Pancreas (tissue), 10 donors: ENCODE measurements around the gene GLYR1. TPM values are rescaled to one million over a fixed set of nuclear protein-coding genes. Genes with fewer than 3 reads are reported as not detected.

Experiments used
- ATAC-seq, 4 donors: fragments of 200-7000 bp; cut with Tn5 transposase; one replicate each; pipeline versions ENCODE4 v1.8.0 to v1.9.1; 2020; ENCODE audit warnings: mild to moderate bottlenecking in 4 of 4, moderate library complexity in 4 of 4
- DNase-seq, 6 donors: peaks; one replicate each; pipeline ENCODE4 v3.0.0-alpha.2; 2020
- FAIRE-seq: peaks from 2 replicates; lab custom pipeline; 2012; peaks lifted over from hg19 to GRCh38; lab: Jason Lieb, UNC
- H3K27ac ChIP-seq, 4 donors: fragments of 200-600 bp; sonication (generic); 1 replicate in 3 of 4; 2 replicates in 1 of 4; pipeline versions ENCODE4 v1.5.0 to v1.8.0; 2020
- H3K27me3 ChIP-seq, 4 donors: fragments of 200-600 bp; one replicate each; pipeline ENCODE4 v1.8.0; 2021
- H3K36me3 ChIP-seq, 3 donors: fragments of 200-600 bp; sonication (generic) in 1 of 3; one replicate each; pipeline versions ENCODE4 v1.5.0 to v1.8.0; 2020 to 2021
- H3K4me1 ChIP-seq, 3 donors: fragments of 200-600 bp; one replicate each; pipeline ENCODE4 v1.8.0; 2021
- H3K4me3 ChIP-seq, 4 donors: fragments of 200-600 bp; sonication (generic) in 2 of 4; one replicate each; pipeline versions ENCODE4 v1.5.0 to v1.8.0; 2020 to 2021
- H3K9me3 ChIP-seq, 4 donors: fragments of 200-600 bp; one replicate each; pipeline ENCODE4 v1.8.0; 2021
- CTCF ChIP-seq, 4 donors: fragments of 200-600 bp; sonication (generic) in 3 of 4; IDR thresholded peaks; one replicate each; pipeline versions ENCODE4 v1.5.0 to v1.8.0; 2021; ENCODE audit warnings: antibody characterized with exemption in 4 of 4
- WGBS, 2 donors: extraction: QIAGEN DNeasy Blood & Tissue Kit; methylation state at CpG; one replicate each; pipeline ENCODE4 v1.1.7; 2013; 5-methylcytosine and 5-hydroxymethylcytosine counted together
- intact Hi-C, 3 donors: fragments of 100-400 bp; cut with DNase I; formaldehyde crosslinking; loops; one replicate each; pipeline versions ENCODE4 v1.11.1 to v1.14.2; 2022
- polyA plus RNA-seq, 2 donors: library from polyadenylated mRNA; stranded (reverse); fragments of 200-250 nt; gene quantifications; one replicate each; pipeline ENCODE4 v1.2.3, GENCODE V29; 2013
- total RNA-seq, 6 donors: library from RNA; stranded (reverse); fragmentation: NEBNext Ultra II Directional in 4 of 6; extraction: Animal tissue kit (Norgen Biotek cat#: 25700) in 4 of 6; gene quantifications; one replicate each; pipeline versions ENCODE4 v1.2.1 to v1.2.4, GENCODE V29; 2021 to 2023
- donor health status: healthy with polysubstance abuse.
- donor health status: DM: no; HTN: no; CAD: no; lungs with moderate emphysema.
- donor health status: DM: no; HTN: no; CAD: no.
- donor health status: control.
- donor health status: control.
- donor health status: Bipolar disorder and iron deficiency.
- donor health status: DM: yes; HTN: yes; CAD: no.
- donor health status: DM: no; HTN: no; CAD: no.
- donor health status: DM: no; HTN: no; CAD: no.
- donor health status: DM: yes; HTN: yes; CAD: no.

The GLYR1 gene
- total and polyA plus RNA-seq, 8 donors: 27.2 to 58.6 (median 39.5) TPM

GRCh38 chr16:4826526-4826925, 20.6 kb downstream of the GLYR1 start:
- FAIRE-seq (no peak), ATAC-seq (peak in 1 of 4 donors; percentile 30), DNase-seq (no peak)
- H3K4me1 ChIP-seq: no peaks in the 10 kb centered on the region
- H3K36me3 ChIP-seq: peaks cover 3 to 70% (median 19%) of the 10 kb centered on the region in 3 donors
- H3K4me3 ChIP-seq: no peak overlapping the region
- no peak overlapping the region for H3K27ac ChIP-seq
- H3K27me3 ChIP-seq: no peaks in the 10 kb centered on the region
- intact Hi-C loops: no loop called here
- no peak for TF ChIP-seq CTCF (IDR thresholded peaks at IDR 0.05)
- H3K9me3 ChIP-seq: no peaks in the 10 kb centered on the region
- 94 to 95% methylated on average over 4 of the region's 4 CpGs for WGBS, 2 donors

- 77 to 80% methylated on average over 8 of the region's 8 CpGs for WGBS, 2 donors
- FAIRE-seq (no peak), ATAC-seq (no peak), DNase-seq (no peak)
- H3K4me1 ChIP-seq: no peaks in the 10 kb centered on the region
- TF ChIP-seq CTCF (IDR thresholded peaks at IDR 0.05): no peak
- no peaks in the 10 kb centered on the region for H3K9me3 ChIP-seq
- H3K4me3 ChIP-seq: no peak overlapping the region
- H3K27ac ChIP-seq: no peak overlapping the region
- intact Hi-C loops: no loop called here
- H3K36me3 ChIP-seq: peaks cover 3 to 70% (median 9%) of the 10 kb centered on the region in 3 donors
- H3K27me3 ChIP-seq: no peaks in the 10 kb centered on the region
These were observed 21.9 kb downstream of the GLYR1 start for GRCh38 chr16:4825196-4825595.

DNA sequence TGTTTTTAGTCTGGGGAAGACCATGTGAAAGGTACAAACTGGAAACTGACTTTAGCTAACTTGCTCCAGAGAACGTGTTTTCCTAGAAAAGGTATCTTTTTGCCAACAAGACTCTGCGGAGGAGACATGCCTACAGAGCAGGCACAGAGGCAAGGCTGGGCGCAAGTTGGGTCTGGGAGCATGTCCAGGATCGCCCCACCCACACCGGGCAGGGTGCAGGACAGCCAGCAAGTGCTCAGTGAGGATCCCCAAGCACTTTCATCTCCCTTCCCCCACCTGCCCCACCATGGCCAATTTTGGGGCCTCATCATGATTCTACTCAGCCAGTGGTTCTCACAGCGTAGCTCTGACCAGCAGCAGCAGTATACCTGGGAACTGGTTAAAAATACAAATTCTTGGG, 26.4 kb downstream of the GLYR1 start:
- ATAC-seq: no peak

DNA sequence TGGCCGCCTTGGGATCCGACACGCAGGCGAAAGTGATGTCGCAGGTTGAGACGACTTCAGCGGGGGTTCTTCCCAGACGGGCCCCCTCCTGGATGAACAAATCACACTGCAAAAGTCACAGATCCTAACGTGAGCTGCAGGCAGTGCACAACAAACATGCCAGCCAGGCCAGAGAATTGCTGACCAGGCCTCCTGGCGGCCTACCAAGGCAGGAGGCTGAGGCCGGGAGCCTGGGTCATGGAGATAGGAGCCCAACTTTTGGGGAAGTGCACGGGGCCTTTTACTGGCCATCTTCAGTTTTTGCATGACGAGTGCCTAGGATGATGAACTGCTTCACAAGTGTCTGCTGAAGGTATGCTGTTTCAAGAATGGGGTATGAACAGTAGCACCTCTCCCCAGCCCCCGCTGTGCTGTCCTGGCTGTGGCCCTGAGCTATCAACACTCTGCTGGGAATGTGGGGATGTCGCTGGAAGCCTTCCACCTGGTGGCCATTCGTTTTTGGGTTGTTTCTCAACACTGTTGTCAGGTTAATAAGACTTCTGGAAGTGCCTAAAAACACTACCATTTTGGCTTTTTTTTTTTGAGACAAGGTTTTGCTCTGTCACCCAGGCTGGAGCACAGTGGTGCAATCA, 32.4 kb downstream of the GLYR1 start:
- 84 to 86% methylated on average over 16 of the region's 16 CpGs for WGBS, 2 donors
- no peak overlapping the region for H3K4me3 ChIP-seq
- DNase-seq (peak in 1 of 6 donors; percentile 33), FAIRE-seq (no peak), ATAC-seq (no peak)
- no peaks in the 10 kb centered on the region for H3K27me3 ChIP-seq
- H3K9me3 ChIP-seq: no peaks in the 10 kb centered on the region
- no peaks in the 10 kb centered on the region for H3K4me1 ChIP-seq
- intact Hi-C loops: no loop called here
- peaks cover 4 to 57% (median 9%) of the 10 kb centered on the region in 3 donors for H3K36me3 ChIP-seq
- no peak overlapping the region for H3K27ac ChIP-seq
- no peak for TF ChIP-seq CTCF (IDR thresholded peaks at IDR 0.05)

More for the DNA sequence above, 26.4 kb downstream of the GLYR1 start:
- no peaks in the 10 kb centered on the region for H3K4me1 ChIP-seq
- TF ChIP-seq CTCF (IDR thresholded peaks at IDR 0.05): no peak
- no peaks in the 10 kb centered on the region for H3K27me3 ChIP-seq
- WGBS, 2 donors: 90 to 92% methylated on average over 6 of the region's 6 CpGs
- DNase-seq (no peak), FAIRE-seq (no peak)
- H3K4me3 ChIP-seq: no peak overlapping the region
- H3K9me3 ChIP-seq: no peaks in the 10 kb centered on the region
- no peak overlapping the region for H3K27ac ChIP-seq
- intact Hi-C loops: no loop called here
- H3K36me3 ChIP-seq: peaks cover 7 to 66% (median 13%) of the 10 kb centered on the region in 3 donors

GRCh38 chr16:4814046-4814445, 33.0 kb downstream of the GLYR1 start:
- DNase-seq (no peak), ATAC-seq (no peak), FAIRE-seq (no peak)
- Histone ChIP-seq H3K4me1 (no peaks in the 10 kb centered on the region), H3K27me3 (no peaks in the 10 kb centered on the region), H3K4me3 (no peak overlapping the region), H3K27ac (no peak overlapping the region), H3K36me3 (peaks cover 4 to 56% (median 9%) of the 10 kb centered on the region in 3 donors), H3K9me3 (no peaks in the 10 kb centered on the region)
- intact Hi-C loops: no loop called here
- TF ChIP-seq CTCF (IDR thresholded peaks at IDR 0.05): no peak
